ENCODE results near the gene MACC1. TPM values are rescaled to one million over a fixed set of nuclear protein-coding genes. Genes with fewer than 3 reads are reported as not detected.

The MACC1 gene
- total and polyA plus RNA-seq, 2 of the 13 experiments (the other 11 are each of a cell fraction or from before 2014, with no cell fraction given): 0.04 TPM; not detected in 1

DNA sequence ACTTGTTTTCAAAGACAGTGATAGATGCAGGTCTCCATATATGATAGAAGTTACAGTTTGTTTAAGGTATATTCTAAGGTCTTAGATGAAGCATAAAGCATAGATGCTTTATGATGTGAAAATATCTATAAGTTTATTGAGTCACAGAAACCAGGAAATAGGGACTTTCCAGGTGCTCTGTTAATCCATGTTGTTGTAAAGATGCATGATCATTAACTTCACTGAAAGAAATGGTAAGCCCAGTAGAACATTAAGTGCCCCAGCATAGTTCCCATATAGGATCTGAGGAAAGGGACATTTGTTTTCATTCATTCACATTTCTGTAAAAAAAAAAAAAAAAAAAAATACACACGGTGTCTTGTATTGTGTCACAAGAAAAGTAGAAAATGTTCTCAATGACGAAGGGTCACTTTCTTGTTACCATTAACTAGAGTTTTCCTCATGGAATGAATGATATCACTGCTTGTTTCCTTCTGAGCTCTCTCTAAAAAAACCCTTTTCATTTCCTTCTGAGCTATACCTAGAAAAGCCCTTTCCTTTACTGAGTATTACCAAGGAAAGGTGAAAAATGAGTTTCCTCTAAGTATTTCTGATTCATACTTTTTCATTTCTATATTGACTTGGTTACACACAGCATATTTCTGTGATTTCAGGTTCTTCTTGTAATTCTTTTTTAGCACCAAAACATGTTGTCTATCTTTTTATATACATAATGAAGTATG is 105.2 kb downstream of the MACC1 start:
- no peak overlapping the region for H3K9ac ChIP-seq (ENCODE audit: insufficient read depth, low read depth, low read length)
- no peaks in the 10 kb centered on the region for H3K36me3 ChIP-seq (replicated peaks in 1 of 2; ENCODE audit: control insufficient read depth in 1 of 2, insufficient read depth in 2 of 2, low read length in 2 of 2)
- no peaks in the 10 kb centered on the region for H3K27me3 ChIP-seq (ENCODE audit: control insufficient read depth in 1 of 2, insufficient read depth in 2 of 2, low read length in 2 of 2)
- H2AFZ ChIP-seq (ENCODE audit: low read length): no peak overlapping the region
- ChIA-PET POLR2A (no interaction called here), CTCF (ENCODE audit: low intra/inter-chr PET ratio, low total read pairs) (no interaction called here)
- no peak overlapping the region for H3K4me2 ChIP-seq (ENCODE audit: low read depth, low read length)
- DNase-seq (ENCODE audit: low spot score): no peak
- TF ChIP-seq ZFP62 (CRISPR knock-in tag; IDR thresholded peaks at IDR 0.05) (no peak), ZBTB44 (CRISPR knock-in tag; IDR thresholded peaks at IDR 0.05) (no peak), POGK (CRISPR knock-in tag; conservative IDR thresholded peaks at IDR 0.05) (no peak), CBFB (CRISPR knock-in tag; IDR thresholded peaks at IDR 0.05) (no peak), ZNF224 (CRISPR knock-in tag; IDR thresholded peaks at IDR 0.05) (no peak), ZBTB33 (CRISPR knock-in tag; IDR thresholded peaks at IDR 0.05) (no peak), ARID2 (CRISPR knock-in tag; IDR thresholded peaks at IDR 0.05; ENCODE audit: borderline replicate concordance) (no peak), ZNF263 (CRISPR knock-in tag; IDR thresholded peaks at IDR 0.05) (no peak), KAT7 (CRISPR knock-in tag; IDR thresholded peaks at IDR 0.05; ENCODE audit: borderline replicate concordance) (no peak), MLLT10 (CRISPR knock-in tag; IDR thresholded peaks at IDR 0.05) (no peak), AGO2 (optimal IDR thresholded peaks at IDR 0.05; ENCODE audit: low read depth, low read length) (no peak)
- TF ChIP-seq, protein P1, sequence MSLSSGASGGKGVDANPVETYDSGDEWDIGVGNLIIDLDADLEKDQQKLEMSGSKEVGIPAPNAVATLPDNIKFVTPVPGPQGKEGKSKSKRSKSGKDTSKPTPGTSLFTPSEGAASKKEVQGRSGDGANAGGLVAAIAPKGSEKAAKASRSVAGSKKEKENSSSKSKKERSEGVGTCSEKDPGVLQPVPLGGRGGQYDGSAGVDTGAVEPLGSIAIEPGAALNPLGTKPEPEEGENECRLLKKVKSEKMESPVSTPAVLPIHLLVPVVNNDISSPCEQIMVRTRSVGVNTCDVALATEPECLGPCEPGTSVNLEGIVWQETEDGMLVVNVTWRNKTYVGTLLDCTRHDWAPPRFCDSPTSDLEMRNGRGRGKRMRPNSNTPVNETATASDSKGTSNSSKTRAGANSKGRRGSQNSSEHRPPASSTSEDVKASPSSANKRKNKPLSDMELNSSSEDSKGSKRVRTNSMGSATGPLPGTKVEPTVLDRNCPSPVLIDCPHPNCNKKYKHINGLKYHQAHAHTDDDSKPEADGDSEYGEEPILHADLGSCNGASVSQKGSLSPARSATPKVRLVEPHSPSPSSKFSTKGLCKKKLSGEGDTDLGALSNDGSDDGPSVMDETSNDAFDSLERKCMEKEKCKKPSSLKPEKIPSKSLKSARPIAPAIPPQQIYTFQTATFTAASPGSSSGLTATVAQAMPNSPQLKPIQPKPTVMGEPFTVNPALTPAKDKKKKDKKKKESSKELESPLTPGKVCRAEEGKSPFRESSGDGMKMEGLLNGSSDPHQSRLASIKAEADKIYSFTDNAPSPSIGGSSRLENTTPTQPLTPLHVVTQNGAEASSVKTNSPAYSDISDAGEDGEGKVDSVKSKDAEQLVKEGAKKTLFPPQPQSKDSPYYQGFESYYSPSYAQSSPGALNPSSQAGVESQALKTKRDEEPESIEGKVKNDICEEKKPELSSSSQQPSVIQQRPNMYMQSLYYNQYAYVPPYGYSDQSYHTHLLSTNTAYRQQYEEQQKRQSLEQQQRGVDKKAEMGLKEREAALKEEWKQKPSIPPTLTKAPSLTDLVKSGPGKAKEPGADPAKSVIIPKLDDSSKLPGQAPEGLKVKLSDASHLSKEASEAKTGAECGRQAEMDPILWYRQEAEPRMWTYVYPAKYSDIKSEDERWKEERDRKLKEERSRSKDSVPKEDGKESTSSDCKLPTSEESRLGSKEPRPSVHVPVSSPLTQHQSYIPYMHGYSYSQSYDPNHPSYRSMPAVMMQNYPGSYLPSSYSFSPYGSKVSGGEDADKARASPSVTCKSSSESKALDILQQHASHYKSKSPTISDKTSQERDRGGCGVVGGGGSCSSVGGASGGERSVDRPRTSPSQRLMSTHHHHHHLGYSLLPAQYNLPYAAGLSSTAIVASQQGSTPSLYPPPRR (CRISPR knock-in tag; IDR thresholded peaks at IDR 0.05; ENCODE audit: borderline replicate concordance): no peak
- no peaks in the 10 kb centered on the region for H3K4me1 ChIP-seq (ENCODE audit: insufficient read depth, low read length)
- in situ Hi-C loops (cut with HindIII; ENCODE audit: extremely low pct_ligation_motif_present, low pct_unique_long_range_greater_than_20kb) (no loop called here), intact Hi-C loops (cut with micrococcal nuclease; ENCODE audit: unreplicated experiment) (no loop called here)
- ATAC-seq: no peak
- no peak overlapping the region for H3K4me3 ChIP-seq (replicated peaks in 1 of 3; ENCODE audit: insufficient read depth in 1 of 3, low read depth in 2 of 3, low read length in 3 of 3)
- WGBS (ENCODE audit: low lambda C conversion rate): 1% methylated on average over 2 of the region's 2 CpGs
- no peaks in the 10 kb centered on the region for H3K9me3 ChIP-seq (ENCODE audit: low read length)
- no peaks in the 10 kb centered on the region for H3K79me2 ChIP-seq (ENCODE audit: insufficient read depth, low read length)
- no TSS peak for BruUV-seq (replicated peaks)
- H4K20me1 ChIP-seq (ENCODE audit: insufficient read depth, low read length): no peaks in the 10 kb centered on the region
- no peak for FAIRE-seq
- no peak overlapping the region for H3K27ac ChIP-seq (ENCODE audit: extremely low read length, insufficient read depth, low read length)
